ENCODE results near the gene PBOV1.

PBOV1 gene

DNA sequence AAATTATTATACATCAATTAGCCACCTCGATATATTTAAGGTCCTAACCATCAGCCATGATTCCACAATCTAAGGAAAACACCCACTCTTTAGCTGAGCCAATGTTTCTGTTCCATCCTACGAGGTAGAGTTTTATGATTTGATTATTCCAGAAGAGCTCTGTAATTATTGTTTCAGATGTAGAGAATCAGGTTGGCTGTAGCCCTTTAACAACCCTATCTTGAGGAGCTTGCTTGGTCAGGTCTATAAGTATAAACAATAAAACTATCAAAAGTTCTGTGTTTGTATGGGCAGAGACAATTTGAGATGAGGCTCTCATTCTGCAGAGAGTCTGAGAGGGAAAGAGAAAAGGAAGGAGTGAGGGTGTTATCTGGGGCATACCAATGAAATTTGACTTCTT is at the start of gene PBOV1:
Gene PBOV1, minus strand, starts transcription at position 43 of the 400 bp plus-strand sequence. CDS start 96 bp downstream, outside the sequence.
- no peak for DNase-seq (ENCODE audit: low read depth in 2 of 2)

DNA sequence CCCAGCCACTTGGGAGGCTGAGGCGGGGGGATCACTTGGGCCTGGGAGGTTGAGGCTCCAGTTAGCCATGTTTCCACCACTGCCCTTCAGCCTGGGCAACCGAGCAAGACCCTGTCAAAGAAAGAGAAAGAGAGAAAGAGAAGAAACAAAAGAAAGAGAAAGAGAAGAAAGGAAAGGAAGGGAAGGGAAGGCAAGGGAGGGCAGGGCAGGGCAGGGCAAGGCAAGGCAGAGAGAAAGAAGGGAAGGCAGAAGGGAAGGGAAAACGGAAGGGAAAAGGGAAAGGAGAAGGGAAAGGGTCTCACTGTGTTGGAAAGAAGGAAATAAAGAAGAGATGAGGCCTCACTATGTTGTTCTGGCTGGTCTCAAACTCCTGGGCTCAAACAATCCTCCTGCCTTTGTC is 47.8 kb upstream of the PBOV1 start:
- DNase-seq (ENCODE audit: low read depth in 2 of 2), result no peak

DNA sequence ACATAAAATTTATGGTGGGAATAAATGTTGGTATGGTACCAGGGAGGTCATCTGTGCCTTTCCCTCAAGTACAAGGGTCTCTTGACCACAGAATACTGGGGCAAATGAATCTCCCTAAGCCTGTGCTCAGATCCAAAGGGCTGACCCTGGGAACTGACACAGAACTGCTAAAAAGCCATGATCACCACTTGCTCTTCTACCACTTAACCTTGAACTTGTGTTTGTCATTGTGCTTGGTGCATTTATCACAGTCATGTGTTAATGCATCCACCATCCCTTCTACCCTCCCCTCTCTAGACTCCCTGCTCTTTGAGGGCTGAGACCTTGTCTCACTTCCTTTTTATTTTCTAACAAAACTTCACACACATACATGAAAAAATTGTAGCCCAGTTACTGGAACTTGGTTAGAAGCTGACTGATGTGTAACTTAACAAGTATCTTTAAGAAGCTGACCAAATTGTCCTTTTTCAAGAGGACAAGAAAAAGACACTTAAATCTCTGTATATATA is 46.1 kb upstream of the PBOV1 start:
- DNase-seq (ENCODE audit: low read depth in 2 of 2), result no peak

DNA sequence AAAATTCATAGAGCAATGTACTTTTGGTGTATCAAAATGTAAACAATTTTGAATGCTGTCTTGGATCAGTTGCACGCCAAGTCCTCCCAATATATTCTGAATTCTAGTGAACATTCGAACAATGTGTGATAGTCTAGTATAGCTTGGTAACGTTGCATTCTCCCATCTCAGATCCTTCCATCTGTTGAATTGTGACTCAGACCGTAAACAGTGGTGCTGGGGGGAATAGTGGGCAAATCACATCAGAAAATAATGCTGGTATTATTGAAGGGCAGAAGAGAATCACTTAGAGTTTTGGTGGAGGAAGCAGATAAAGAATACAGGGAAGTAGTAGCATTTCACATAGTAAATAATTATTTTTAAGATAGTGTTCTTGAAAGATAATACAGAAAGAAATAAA is 45.7 kb upstream of the PBOV1 start:
- DNase-seq (ENCODE audit: low read depth in 2 of 2), result no peak

DNA sequence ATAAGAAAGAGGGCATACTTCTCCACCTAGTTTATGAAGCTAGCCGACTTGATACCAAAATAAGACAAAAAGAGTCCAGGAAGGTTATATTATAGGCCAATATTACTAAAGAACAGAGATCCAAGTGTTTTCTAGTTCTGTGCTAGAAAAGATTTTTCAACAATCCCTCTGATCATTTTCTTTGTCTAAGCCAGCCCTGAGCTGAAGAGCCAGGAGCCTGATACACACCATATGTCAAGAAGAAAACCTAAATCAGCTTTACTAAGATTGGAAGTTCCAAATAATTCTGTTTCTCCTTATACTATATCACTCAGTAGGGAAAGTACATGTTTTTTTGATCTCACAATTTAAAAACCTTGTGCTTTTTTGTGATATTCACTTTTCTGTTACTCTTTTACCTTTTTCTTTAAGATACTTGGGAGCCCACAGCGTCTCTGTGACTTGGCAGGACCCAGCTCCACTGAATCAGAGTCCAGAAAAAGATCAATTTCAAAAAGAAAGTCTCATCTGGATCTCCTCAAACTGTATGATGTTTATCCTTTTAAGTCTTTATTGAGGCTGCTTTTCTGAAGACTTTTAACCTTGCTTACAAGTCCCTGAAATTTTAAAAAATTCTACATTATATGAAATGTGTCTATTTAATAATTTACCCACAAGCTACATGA is 43.0 kb upstream of the PBOV1 start:
- no peak for DNase-seq (ENCODE audit: low read depth in 2 of 2)

DNA sequence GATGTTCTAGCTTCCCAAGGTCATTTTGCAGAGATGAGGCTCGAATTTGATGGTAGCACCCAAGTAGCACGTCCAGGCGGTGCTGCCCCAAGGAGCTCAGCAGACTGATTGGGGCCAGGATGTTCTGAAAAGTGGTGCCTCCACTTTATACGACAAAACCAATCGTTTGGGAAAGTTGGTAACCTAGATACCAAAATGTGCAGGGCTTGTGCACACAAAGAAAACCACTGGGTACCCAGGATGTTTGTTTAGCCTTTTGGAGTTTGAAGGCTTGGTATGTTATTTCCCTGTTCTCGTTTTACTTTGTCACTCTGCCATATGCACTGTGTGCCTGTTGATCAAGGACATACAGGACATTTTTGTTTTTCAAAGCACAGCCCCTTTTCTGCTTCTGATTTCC is 40.7 kb upstream of the PBOV1 start:
- no peak for DNase-seq (ENCODE audit: low read depth in 2 of 2)

DNA sequence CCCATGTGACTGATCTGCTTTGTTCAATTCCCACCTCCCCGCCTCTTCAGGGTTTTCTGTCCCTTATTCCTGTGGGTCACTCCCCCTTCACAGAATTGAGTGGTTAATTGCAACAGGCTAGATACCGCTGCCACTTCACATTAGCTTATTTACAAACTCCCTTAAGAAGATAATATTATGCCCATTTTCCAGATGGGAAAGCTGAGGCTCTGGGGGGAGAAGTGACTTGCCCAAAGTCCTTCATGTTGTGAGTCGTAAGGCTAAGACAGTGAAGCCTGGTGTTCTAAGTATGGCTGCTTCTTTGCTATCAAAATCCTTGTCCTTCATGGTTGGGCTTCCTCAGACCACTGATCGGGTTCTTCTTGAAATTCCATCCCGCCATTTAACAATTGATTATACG is 39.9 kb upstream of the PBOV1 start:
- DNase-seq (ENCODE audit: low read depth in 2 of 2), result no peak

DNA sequence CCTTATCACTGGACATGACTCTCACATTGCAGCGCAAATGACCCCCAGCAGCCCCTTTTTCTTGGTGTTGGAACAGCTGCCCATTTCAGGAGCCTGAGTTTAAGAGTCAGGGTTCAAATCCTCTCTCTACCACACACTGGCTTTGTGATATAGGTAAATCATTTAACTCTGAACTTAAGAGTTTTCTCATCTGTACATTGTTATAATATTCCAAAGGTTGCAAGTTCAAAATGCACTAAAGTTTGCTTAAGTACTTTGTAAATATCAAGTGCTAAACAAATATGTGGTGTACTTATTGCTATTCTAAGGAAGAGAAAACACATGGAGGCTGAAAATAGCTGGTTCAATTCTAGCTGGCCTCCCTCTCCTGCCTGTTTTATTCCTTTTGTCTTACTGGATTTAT is 39.3 kb upstream of the PBOV1 start:
- no peak for DNase-seq (ENCODE audit: low read depth in 2 of 2)

DNA sequence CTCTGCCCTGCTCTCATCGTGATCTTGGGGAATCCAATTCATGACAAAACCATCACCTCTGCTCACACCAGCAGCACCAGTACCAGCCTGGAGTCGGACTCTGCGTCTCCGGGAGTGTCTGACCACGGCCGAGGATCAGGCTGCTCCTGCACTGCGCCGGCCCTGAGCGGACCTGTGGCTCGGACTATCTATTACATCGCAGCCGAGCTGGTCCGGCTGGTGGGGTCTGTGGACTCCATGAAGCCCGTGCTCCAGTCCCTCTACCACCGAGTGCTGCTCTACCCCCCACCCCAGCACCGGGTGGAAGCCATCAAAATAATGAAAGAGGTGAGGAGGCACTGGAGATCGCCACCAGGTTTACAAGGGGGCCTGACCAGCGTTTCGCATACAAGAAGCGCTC is 37.2 kb upstream of the PBOV1 start:
- no peak for DNase-seq (ENCODE audit: low read depth in 2 of 2)

DNA sequence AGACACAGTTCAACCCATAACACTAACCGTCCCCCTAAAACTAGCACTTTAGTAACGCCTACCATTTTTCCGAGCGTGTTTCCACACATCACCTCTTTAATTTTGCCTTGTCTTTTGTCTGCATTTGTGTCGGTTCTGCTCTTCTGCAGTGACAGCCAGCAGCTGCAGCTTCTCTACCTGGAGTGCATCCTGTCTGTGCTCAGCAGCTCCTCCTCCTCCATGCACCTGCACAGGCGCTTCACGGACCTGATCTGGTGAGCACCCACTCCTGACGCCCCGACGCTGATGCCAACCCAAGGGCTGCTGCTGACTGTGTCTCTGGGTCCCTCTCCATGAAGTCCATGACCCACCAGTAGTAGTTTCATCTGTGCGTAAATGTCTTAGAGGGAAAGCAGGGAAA is 35.4 kb upstream of the PBOV1 start:
- no peak for DNase-seq (ENCODE audit: low read depth in 2 of 2)

DNA sequence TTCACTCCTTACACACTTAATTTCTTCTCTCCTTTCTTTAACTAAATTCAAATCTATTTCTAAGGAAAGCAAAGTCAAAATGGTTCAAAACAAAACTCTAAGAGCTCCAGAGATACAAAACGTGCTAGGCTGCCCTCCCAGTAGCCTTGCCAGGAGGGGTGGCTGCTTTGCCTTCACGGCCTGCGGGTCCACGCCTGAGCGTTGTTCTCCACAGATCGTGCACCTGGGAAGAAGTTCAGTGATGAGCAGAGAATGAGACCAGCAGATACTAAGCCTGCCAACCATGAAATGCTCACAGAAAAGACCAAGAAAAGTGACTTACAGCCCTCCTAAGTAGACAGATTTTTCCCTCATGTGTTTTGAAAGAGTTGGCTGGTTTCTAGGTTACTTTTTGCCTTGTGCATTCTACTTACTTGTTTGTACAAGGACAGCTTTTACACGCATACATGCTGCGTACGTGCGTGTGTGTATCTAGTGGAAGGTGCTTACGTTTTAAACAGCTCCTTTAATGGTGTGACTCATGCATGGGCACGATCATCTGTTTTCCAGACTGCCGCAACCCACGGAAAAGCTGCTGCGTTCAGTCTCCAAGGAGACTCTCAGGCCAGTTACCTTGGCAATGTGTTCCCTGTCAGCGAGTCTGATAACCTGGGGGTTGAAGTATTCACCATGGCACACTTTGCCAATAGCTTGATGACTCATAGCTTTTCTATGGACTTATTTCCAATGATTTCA is 32.4 kb upstream of the PBOV1 start:
- DNase-seq (ENCODE audit: low read depth in 2 of 2), result no peak

DNA sequence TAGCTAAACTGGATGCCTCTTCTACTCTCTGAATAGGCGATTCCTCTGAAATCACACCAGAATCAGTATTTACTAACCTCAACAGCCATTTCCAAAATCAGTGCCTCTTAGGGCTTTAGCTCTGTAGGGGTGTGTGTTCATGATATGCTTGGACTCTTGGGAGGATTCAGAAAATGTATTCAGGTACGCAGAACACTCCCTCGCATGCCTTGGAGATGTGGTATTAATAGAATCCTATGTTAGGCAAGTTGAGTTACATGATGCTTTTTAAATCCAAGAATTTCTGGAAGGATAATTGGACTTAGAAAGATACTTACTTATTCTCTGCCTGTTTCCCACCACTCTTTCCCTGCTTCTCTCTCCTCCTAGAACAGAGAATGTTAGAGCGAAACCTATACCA is 31.8 kb upstream of the PBOV1 start:
- no peak for DNase-seq (ENCODE audit: low read depth in 2 of 2)

DNA sequence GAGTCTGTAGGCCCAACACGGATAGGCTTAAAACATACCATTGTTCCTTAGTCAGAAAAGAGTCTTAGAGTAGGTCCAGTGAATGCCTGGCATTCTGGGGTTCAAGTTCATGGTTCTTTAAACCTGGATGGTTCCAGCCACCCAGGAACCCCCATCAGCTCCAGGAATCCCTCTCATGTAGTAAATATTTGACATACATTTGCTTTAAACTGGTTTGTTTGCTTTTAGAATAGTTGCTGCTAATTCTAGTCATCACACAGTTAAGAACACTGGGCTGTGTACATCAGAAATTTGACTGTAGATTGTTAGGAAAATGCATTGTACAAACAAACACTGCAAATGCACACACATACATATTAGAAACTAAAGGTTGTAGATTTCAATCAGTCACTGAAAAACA is 30.6 kb upstream of the PBOV1 start:
- no peak for DNase-seq (ENCODE audit: low read depth in 2 of 2)

DNA sequence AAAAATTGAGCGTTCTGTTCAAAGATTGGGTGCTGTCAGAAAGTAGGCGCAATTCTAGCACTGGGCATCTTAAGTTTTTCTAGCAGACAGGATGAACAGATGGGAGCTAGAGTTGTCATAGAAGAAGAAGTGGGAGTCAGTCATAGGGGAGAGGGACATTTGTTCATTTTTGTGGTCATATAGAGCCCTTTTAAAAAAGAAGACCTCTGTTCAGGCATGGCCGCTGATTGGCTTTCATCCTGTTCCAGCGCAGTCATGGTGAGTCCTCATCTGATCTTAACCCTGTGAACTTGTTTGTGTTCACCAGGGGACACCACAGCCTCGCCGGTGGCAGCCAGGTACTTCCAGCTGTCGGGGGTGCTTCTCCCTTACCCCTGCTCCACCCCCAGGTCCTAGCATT is 29.7 kb upstream of the PBOV1 start:
- DNase-seq (ENCODE audit: low read depth in 2 of 2), result no peak

DNA sequence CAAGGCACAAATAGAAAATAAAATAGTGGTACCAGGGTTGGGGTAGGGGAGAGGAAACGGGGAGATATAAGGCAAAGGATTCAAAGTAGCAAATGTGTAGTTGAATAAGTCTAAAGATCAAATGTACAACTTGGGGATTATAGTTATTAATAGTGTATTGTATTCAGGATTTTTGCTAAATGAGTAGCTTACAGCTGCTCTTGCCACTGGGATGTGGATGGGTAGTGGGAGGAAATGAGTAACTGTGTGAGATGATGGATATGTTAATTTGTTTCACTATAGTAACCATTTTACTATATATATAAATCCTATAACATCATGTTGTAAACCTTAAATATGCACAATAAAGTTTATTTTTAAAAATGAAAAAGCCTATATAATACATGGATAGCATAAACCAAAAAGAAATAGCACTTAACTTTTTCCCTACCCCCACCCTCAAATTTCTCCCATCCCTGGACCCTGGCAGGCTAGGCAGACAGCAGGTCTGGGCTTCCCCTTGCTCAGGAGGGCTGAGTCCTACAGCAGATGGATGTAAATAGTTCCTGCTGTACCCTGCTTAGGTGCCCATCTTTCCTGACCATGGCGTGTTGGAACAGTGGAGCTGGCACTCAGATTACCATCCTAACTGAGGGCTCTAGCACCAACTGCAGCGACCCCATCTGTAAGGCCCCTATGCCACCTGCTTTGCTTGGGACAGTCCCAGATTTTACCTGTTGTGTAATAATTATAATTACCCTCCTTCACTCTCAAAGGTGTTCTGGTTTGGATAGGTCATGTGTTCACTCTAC is 28.6 kb upstream of the PBOV1 start:
- no peak for DNase-seq (ENCODE audit: low read depth in 2 of 2)

DNA sequence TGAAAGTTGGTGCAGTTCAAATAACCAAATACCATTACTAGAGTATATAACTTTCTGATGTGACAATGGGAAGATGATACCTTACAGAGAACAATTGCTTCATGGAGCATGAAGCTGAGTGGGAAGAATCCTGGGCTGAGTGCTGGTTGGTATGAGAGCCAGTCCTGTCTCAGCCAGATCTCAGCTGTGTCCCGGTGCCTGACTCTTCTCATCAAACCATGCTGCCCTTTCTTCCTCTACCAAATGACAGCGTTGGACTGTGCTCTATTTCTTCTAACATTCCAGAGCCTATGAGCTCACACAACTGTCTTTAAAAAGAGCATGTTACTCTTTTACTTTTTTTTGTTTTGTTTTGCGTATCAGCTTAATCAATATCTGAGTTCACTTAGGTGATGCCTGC is 27.5 kb upstream of the PBOV1 start:
- no peak for DNase-seq (ENCODE audit: low read depth in 2 of 2)

DNA sequence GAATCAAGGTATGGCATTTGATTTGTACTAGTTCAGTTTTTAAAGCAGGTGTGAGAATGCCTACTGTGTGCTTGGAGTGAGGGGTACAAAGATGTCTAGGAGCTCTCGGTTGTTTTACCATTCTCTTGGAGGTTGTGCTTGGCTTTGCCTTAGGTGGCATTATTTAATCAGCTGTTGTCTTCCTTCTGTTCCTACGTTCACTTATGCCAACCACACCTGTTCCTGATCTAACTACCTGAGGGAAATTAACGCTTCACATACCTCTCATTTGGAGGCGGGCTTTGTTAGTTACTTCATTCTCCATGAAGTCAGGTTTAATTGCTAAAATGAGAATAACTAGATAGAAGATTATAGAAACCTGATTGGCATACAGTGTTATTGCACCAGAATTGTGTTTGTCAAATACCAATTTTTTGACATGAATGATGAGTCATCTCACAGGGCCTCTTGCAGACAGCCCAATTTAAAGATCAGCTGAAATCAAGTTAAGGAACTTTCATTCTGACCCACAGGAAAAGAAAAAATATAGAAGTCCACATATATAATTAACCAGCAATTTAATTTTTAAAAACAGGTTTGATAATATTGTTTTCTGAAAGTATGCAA is 24.8 kb upstream of the PBOV1 start:
- no peak for DNase-seq (ENCODE audit: low read depth in 2 of 2)

DNA sequence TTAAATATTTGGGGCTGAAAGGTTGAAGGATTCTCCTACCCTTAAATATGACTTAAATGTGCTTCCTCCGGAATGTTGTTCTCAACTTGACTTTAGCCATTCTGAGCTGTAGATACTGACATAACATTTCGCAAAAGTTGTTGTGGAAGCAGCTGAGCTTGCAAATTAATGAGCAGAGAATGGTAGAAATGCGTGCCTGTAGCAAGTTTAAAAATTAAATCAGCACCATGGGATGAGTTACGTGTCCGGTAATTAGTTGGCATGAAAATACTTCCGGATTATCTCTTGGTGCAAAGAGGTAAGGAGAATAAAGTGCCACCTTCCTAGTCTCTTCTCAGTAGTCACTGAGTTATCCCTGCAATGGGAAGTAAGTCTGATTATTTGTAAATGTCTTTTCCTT is 23.6 kb upstream of the PBOV1 start:
- no peak for DNase-seq (ENCODE audit: low read depth in 2 of 2)

DNA sequence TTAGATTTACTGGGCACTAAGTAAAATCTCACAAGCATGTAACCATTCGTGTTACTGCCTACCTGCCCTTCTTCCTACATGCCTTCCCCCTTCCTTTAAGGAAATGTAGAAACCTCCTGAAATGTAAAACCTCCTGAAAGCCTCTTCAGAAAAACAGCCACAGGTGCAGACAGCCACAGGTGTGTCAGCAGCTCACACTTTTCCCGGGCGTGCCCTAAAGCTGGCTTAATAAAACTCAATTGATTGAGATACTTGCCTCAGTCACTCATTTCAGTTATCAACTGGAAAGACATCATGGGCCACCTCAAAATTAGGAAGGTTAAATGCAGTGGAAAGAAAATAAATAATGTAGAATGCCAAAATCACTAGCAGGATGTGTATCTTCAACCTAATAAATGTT is 23.1 kb upstream of the PBOV1 start:
- no peak for DNase-seq (ENCODE audit: low read depth in 2 of 2)

DNA sequence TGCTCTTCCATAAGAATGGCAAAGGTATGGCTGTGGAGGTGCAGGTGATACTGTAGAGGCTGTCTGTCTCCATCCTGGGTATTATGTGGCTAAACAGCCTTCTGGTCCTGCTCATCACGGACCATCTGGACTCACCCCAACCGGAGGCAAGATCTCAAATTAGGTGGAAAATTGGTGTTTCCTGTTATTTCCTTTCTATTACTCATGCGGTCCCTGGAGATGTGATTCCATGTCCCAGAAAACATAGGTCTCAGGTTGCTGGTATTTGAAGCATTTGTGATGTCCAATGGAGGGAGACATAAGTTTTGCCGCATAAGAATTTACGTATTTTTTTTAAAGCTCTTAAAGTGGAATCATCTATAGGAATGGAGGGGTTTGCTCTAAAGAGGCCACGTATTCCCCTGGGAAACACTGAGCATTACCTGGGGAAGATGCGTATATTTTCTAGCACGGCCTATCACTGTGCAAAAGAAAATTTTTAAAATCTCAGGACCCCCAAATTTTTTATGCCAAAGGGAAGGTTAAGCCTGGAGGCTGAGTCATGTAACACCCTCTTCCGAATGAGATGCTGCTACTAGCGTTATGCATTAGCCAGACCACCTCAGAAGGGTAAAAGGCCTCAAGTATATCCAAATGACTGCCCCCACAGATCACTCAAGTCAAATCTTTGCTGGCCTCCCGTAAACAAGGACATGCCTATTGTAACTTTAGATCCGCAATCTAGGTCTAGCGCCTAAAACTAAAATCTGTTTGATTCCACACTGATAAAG is 22.4 kb upstream of the PBOV1 start:
- no peak for DNase-seq (ENCODE audit: low read depth in 2 of 2)

DNA sequence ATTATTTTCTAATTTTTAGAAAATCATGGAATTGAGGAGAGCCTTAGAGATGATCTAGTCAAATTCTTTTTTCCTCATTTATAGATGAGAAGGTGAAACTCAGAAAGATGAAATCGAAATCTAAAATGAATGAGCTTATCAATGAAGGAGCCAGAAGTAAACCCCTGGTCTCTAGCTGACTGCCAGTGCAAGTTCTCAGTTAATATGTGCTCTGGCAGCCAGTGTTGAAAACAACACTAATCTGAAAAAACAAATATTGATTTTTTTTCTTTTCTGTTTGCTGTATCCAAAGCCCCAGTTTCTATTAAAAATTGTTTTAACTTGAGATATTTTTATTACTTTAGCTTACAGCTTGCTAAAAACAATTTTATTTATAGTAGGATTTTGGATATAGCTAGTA is 21.5 kb upstream of the PBOV1 start:
- no peak for DNase-seq (ENCODE audit: low read depth in 2 of 2)

DNA sequence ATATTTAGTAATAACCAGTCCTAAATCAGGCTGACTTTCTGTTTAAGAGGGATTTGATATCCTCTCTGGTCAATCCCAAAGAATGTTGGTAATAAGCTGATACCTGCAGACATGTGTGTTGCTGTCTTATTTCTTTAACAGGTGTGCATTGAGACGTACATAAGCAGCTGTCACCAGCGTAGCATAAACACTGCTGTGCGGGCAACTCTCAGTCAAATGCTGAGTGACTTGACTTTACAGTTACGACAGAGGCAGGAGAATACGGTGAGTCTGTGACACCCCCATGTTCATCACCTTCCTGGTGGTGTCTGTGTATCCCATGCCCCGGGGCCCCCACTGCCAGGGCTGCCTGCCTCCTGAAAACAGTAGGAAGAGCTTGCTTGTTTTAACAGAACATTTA is 20.1 kb upstream of the PBOV1 start:
- no peak for DNase-seq (ENCODE audit: low read depth in 2 of 2)
